Measurements from ENCODE around the gene CXCL13. TPM values are rescaled to one million over a fixed set of nuclear protein-coding genes. Genes with fewer than 3 reads are reported as not detected.

The CXCL13 gene
- total and polyA plus RNA-seq, 2 of the 13 experiments (the other 11 are each of a cell fraction or from before 2014, with no cell fraction given): not detected

DNA sequence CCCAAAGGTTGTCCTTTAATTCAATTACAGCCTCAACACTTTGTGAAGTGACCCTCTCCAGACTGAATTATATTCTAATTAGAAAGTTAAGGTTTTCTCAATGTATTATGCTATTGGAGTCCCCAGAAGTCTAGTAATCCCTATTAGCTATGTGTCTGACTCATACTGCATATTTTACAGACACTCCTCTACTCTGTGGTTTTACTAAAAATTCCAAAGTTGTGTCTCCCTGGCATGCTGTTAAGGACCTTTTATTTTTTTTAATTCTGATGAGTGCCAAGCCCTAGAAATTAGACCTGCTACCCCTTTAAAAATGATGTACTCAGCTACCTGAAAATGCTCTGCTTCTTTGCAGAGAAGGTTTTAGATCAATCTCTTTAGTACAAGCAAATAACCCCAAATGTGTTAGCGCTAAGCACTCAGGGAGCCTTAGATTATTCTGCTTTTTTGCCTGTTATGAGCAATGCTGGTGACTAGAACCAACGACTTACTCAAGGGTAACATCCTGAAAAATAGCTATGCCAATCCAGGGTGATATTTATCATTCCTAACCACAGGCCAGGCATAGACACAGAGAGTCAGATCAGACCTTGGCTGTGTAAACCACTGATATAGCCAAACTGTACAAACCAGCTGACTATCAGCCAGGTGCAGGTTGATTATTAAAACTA lies 26.1 kb upstream of the CXCL13 start:
- 14% methylated on average over 2 of the region's 2 CpGs for WGBS (ENCODE audit: low lambda C conversion rate)
- Histone ChIP-seq H3K9me3 (ENCODE audit: low read length) (no peaks in the 10 kb centered on the region), H4K20me1 (ENCODE audit: insufficient read depth, low read length) (no peaks in the 10 kb centered on the region), H3K79me2 (ENCODE audit: insufficient read depth, low read length) (no peaks in the 10 kb centered on the region), H3K4me1 (ENCODE audit: insufficient read depth, low read length) (no peaks in the 10 kb centered on the region), H3K36me3 (replicated peaks in 1 of 2; ENCODE audit: control insufficient read depth in 1 of 2, insufficient read depth in 2 of 2, low read length in 2 of 2) (no peaks in the 10 kb centered on the region), H3K27me3 (ENCODE audit: control insufficient read depth in 1 of 2, insufficient read depth in 2 of 2, low read length in 2 of 2) (peaks cover 1 to 4% of the 10 kb centered on the region in 2 experiments; a peak in 1 of 5 replicates), H3K4me2 (ENCODE audit: low read depth, low read length) (no peak overlapping the region), H3K4me3 (replicated peaks in 1 of 3; ENCODE audit: insufficient read depth in 1 of 3, low read depth in 2 of 3, low read length in 3 of 3) (no peak overlapping the region), H3K9ac (ENCODE audit: insufficient read depth, low read depth, low read length) (no peak overlapping the region), H3K27ac (ENCODE audit: extremely low read length, insufficient read depth, low read length) (no peak overlapping the region), H2AFZ (ENCODE audit: low read length) (no peak overlapping the region)
- POLR2A ChIA-PET: no interaction called here
- intact Hi-C loops (cut with micrococcal nuclease; ENCODE audit: unreplicated experiment) (no loop called here), in situ Hi-C loops (cut with HindIII; ENCODE audit: extremely low pct_ligation_motif_present, low pct_unique_long_range_greater_than_20kb) (no loop called here)
- BruUV-seq (replicated peaks): no TSS peak
- CTCF ChIA-PET (ENCODE audit: low intra/inter-chr PET ratio, low total read pairs): no interaction called here
- ATAC-seq: no peak
- TF ChIP-seq STAG1 (CRISPR knock-in tag; IDR thresholded peaks at IDR 0.05): no peak
- TF ChIP-seq GMEB1 (CRISPR knock-in tag; IDR thresholded peaks at IDR 0.05; ENCODE audit: borderline replicate concordance): no peak
- TF ChIP-seq BCL3 (CRISPR knock-in tag; IDR thresholded peaks at IDR 0.05): no peak
- TF ChIP-seq RBFOX2 (IDR thresholded peaks at IDR 0.05; ENCODE audit: low read depth, low read length): no peak
- no peak for TF ChIP-seq ETS1 (CRISPR knock-in tag; IDR thresholded peaks at IDR 0.05)
- TF ChIP-seq NFYB (CRISPR knock-in tag; IDR thresholded peaks at IDR 0.05): no peak
- TF ChIP-seq BHLHE40 (IDR thresholded peaks at IDR 0.05; ENCODE audit: low read length): no peak
- TF ChIP-seq CHD4 (IDR thresholded peaks at IDR 0.05; ENCODE audit: borderline replicate concordance, low read length): no peak
- no peak for DNase-seq (ENCODE audit: low spot score)
- no peak for FAIRE-seq
